Erythroblast (primary cell): ENCODE results near the gene LDLRAD4.

ENCODE experiments used
- GATA1 ChIP-seq: IDR thresholded peaks from 2 replicates; pipeline ENCODE4 v1.6.1; 2011; ENCODE audit warnings: low read depth, mild to moderate bottlenecking, control low read depth, low read length, moderate library complexity
- POLR2A ChIP-seq: IDR thresholded peaks from 2 replicates; pipeline ENCODE4 v1.6.1; 2011; ENCODE audit warnings: mild to moderate bottlenecking, low read length

- TF ChIP-seq POLR2A (no peak), GATA1 (no peak)
These were observed 399.4 kb downstream of the LDLRAD4 start for GRCh38 chr18:13617826-13618515.
